NCI-H345 treated with DMSO at 0.1 percent for 48 hours (cell line): ENCODE results near the gene REV3L.
"Not testable (repeated sequence)": the region's sequence is repeated elsewhere in the genome, so short reads cannot be mapped to it uniquely, and the experiment has no call there.

ENCODE experiments used
- DNase-seq: peaks from one replicate; lab custom pipeline; 2025; ENCODE audit not compliant: unreplicated experiment; lab: John Stamatoyannopoulos, UW

Gene REV3L

DNA sequence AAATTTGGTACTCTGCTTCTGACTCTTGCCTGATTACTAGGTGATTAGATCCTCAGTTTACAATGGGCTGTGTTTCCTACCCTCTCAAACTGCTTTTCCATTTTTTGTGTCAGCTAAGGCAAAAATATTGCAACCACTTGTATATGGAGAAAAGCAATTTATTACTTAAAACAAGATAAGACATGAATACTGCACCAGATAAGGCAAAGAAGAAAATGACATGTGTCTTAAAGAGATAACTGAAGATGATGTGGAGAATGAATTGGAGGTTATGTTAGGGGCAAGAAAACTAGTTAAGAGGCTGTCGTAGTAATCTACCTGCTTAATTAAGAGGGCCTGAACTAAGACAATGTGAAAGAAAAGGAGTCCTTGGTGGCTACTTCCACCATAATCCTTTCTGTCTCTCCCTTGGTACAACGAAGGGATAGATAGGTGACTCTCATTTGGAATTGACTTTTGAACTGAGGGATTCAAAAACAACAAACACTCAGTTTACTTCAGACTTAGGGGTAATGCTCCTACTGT is 16.3 kb upstream of the REV3L start:
- DNase-seq = no peak

DNA sequence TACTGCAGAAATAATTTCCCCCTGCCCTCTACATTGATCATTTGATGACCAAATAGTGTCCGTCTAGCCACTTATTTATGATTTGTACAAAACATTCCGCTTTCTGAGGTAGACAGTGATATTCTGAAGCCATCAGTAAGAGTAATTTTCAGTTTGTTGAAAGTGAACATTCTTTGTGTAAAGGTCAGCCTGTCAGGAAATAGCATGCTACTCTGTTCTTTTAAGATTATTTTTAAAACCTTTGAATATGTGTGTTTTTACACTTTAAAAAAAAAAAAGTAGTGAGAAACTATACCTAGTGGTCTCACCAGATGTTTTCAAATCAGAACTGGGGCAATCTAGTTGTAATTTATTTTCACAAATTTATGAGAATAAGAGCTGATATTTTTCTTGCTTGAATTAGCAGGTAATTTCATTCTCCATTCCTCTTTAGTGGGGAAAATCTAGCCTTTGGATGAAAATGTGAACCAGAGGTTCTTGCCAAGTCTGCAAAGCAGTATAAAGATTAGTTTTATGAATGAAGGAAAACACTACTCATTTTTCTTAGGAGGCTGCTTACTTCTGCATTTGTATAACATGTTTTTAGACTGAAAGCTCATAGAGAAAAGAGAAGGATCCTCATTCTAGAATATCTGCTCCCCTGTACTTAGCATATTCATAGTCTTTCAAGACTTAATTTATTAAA is 12.1 kb upstream of the REV3L start:
- no peak for DNase-seq

DNA sequence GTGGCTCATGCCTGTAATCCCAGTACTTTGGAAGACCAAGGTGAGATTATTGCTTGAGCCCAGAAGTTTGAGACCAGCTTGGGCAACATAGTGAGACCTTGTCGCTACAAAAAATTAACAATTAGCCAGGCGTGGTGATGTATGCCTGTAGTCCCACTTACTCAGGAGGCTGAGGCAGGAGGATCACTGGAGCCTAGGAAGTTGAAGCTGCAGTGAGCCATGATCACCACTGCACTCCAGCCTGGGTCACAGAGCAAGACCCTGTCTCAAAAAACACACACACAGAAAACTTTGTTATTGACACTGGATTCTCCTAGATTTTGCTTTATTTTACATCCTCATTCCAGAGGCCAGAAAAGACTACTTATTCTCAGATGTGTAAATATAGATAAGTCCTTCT is 9.5 kb upstream of the REV3L start:
- DNase-seq = no peak

DNA sequence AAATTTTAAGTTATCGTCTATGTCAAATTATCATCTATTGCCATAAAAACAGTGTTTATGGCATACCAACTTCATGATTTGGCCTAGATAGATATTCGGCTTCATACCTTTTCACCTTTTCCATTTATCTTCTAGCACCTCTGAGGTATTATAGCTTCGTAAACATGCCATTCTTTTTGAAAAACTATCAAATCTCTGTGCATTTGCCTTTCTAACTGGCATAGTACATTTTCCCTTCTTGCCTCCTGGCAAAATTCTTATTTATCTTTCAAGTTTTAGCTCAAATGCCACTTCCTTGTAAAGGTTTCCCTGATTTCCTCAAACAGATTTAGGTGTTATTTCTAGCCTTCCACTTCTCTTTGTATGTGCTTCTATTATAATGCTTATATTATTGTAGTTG is 7.0 kb upstream of the REV3L start:
- no peak for DNase-seq

DNA sequence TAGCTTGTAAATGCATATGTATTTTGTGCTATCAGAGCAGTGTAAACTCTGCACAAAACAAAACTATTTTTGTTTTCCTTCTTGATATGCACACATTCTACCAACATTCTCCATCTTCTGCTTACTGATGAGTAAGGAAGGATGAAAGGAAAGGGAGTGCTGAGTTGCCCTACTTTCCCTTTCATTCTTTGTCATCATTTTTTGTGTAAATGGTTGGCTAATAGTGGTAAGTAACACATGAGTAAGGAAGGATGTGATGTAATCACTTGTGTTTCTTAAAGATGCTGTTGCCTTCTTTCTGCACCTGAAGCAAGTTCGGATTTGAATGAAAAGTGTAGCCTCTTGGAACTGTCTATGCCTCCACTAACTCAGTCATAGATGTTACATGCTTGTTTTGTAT is 4.6 kb upstream of the REV3L start:
- DNase-seq = no peak

DNA sequence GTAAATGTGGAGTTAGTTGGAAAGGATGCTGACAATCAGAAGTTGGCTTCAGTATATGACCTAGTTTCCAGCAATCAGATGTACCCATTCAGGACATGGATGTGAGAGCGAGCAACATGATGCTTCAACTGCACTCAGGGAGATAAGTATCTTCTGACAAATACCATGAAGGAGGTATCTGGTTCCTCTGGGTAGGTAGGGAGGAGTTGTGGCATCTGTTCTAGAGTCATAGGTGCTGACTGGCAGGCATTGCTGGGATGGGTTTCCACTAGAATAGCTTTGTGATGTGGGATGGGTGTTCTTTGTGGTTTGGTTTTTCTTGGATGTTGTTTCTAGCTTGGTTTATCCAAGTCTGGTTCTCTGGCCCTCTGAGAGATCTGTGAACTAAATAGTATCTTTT is 3.9 kb upstream of the REV3L start:
- DNase-seq = no peak

DNA sequence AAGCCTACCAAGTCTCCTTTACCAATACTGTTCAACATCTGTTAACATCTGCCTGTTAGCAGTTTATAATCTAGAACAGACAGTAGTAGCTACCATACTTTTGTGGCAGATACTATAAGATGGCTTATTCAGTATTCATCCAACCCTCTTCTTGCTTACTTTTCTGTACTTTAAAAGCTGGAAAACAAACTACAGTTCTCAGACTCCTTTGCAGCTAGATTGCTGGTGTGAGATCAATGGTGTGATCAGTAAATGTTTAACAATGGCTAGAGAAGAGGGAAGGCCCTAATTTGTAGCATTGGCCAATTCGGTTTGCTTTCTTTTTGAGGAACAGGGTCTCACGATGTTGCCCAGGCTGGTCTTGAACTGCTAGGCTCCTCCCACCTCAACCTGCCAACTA is 3.5 kb upstream of the REV3L start:
- no peak for DNase-seq

DNA sequence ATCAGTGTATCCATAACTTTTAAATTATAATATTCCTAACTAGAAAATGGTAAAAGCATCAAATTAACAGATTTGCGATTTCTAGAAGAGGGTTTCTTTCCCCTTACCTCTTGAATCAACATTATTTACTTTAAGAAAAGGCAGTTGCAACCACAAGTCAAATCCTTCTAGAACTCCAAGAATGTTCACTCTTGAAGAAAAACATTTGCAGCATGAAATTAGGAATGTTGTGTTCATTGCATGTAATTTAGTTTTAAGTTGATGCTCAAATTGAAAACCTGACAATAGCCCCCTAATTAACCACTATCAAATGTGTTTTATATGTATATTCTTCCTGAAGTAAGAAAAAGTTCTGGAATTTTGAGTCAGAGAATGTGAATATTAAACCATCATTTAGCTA is 2.3 kb upstream of the REV3L start:
- DNase-seq = no peak

DNA sequence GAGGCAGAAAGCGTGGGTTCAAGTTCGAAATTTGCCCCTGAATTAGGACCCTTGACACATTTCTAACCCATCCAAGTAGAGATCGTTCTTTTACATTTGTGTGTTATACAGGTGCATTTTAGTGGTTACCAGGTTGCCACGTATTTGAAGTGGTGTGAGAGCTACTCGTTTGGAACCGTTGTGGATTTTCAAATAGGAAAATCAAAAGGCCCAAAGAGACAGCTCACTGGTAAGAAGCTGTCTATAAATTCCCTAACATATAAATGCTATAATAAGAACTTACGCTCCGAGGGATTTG is 1.6 kb upstream of the REV3L start:
- DNase-seq = peak; percentile 18

DNA sequence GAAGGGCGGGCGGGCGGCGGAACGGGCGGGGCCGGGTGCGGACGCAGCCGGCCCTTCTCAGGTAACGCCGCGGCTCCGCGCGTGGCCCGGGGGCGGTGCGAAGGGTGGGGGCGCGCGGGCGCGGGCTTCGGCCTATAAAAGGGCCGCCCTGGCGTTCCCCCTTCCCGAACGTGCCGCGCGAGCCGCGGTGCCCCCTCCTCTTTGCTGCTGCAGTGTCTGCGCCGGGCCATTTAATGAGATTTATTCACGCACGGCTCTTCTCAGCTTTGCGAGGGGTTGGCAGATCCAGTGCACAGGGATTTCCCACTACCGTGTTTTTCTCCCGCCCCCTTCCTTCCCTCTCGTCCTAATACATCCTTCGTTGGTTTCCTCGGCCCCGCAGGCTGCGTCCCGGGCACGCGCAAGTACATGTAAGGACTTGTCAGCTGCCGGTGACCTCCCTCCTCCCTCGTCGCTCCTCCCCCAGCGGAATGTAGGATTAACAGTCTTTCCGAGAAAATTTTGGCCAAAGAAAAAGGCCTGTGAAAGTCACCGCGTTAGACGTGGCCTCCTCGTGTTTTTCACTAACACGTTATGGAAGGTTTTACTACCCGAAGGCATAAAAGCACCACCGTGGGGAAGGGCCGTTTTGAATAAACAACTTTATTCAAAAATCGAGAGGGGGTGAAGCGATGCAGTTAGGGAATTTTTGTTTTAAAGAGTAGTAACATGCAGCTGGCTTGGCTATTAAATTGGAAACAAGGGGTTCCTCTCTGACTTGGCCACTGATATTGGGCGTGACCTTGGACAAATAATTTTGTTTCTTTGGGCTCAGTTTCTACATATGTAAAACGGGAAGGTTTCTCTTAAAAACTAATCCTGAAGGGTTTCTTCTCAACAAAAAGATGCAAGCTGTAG is 966 bp upstream of the REV3L start:
- peak; percentile 94 for DNase-seq

DNA sequence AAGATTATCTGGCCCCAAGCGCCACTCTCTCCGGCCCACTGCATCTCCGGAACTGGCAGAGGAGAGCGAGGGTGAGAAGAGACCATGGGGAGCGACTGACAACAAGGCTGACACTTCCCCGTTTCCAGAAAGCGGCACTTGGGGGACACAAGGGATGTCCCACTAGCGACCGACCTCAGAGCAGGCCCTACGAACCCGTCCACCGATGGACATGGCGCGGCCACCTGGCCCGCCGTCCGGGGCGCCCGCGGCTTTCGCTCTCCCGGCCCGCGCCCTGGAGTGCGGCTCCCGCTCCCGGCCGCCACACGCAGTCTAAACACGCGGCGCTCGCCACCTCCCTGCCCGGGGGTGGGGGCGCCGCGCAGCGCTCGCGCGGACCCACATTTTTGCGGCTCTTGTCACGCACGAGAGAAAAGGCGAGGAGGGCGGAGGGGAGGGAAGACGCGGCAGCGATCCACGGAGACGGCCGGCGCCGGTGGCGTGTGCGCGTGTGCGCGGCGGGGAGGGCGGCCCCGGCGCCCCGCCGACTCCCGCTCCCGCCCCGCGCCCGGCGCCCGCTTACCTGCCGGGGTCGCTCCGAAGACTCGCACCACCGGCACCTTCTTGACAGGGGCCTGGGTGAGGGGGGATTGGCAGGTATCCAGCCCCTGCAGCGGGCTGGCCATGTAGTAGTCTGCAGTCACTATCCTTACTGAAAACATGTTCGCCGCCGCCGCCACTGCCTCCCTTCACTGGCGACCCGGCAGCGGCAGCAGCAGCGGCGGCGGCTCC is 645 bp downstream of the REV3L start:
- DNase-seq = no peak

DNA sequence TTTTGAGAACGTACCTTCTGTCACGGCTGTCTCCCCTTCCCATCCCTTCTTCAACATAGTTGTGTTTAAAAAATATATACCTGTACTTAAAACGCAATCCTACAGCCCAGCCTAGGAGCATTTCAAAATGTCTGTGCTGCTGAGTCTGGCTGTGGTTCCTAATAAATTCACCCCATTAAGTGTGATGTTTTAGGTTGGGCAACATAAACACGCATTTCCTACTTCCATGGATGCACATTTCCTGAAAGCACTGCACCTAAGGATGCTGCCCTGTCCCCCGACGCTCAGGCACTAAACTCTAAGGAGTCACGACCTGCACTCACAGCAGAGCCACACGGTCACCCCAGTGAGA is 1.2 kb downstream of the REV3L start:
- no peak for DNase-seq

DNA sequence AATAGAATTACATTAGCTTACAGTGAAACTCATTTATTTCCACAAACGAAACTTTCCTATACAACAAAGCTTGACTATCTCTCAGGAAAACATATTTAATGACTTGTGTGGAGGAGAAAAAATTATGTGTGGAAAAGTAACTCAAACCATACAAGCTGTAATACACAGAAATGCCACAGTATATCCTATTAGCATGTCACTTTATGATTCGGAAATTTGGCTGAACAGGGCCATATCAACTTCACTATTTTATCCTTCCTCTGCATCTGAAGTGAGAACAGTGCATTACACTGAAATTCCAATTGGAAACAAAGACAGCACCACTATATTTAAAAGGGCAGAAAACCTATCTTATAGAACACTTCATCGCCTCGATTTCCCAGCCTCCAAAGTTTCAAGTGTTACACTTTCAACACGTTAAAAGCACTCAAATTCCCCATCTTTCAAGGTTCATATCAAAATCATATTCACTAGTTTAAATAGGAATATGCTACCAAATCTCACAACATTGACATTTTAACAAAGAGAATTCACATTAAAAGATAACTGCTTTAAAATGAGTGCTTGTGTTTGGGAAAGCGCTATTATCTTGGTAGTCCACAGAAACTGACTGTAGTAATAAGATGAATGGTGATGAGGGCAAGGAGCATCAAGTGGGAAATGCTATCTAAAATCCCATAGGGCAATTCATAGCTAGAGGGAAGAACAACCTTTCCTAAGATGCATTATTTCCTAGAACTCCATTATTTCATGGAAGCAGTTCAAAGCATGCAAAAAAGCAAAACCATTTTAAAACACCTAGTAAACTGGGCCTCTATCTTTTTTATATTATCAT is 1.8 kb downstream of the REV3L start:
- peak; percentile 32 for DNase-seq

DNA sequence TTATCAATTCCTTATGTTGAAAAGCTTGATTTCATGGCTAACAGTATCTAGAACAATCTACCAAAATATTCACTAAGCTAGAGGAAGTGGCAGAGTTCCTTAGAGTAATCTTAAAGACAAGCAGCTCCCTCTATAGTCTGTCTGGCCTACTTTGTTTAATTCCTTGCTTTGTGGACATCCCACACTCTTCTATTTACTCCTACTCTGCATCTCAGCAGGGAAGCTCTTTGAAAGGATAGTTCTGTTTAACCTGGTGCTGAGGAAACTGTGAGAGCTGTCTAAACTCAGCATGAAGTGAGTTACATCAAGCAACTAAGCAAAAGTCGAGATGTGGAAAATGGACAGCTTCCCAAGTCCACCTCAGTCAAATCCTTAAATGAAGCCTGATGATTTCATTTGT is 4.3 kb downstream of the REV3L start:
- peak; percentile 88 for DNase-seq

DNA sequence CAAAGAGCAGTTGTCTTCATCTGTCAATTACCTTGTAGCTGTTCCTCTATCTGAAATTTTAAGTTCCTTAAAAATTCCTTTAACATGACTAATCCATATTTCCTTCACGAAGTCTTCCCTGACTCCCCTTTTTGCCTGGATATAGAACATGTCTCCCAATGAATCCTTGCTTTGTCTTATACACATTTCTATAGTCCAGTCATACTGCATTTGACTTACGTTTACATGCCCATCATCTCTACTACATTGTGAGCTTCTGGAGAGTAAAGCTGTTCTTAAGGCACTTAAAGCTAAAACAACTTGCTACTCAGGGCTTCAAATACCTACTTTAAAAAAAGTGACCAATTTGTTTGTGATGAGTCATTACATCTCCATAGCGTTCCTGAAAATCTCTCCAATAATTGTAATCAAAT is 4.9 kb downstream of the REV3L start:
- no peak for DNase-seq

DNA sequence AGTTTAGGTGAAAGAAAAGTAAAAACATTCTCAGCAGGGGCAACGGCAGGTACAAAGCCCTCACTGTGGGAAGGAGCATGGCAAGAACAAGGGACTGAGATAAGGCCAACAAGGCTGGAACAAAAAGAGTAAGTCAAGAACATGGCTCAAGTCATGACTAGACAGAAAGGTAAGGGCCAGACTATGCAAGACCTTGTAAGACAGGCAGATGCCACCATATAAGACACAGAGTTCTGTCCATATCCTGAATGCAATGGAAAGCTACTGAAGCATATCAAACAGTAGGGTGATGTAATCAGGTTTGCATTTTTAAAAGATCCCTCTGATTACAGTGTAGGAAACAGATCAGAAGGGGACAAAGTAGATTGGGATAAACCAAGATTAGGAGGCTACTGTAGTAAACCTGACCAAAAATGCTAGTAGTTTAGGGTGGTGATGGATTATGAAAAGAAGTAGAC is 5.5 kb downstream of the REV3L start:
- DNase-seq = no peak

DNA sequence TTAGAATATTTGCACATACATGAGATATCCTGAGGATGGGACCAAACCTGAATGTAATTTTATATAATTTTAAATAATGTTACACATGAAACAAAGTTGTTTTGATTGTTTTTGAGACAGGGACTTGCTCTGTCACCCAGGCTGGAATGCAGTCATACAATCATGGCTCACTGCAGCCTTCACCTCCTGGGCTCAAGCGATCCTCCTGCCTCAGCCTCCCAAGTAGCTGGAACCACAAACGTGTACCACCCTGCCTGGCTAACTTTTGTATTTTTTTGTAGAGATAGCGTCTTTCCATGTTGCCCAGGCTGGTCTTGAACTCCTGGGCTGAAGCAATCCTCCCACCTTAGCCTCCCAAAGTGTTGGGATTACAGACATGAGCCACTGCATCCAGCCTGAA is 7.0 kb downstream of the REV3L start:
- DNase-seq = not testable (repeated sequence)

DNA sequence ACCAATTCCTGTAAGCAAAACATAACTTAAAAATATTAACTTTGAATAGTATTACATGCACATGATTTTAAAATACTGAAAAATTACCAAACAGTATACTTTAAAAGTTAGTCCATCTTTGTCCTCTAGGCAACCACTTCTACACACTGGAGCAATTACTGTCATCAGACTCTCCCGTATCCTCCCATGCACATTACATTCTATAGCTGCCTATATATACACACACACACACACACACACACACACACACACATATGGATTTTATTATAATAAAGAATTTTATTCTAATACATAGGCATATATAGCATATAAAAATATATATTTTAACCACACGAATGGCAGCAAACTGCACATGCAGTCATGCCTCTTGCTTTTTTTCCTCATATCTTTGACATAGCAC is 8.2 kb downstream of the REV3L start:
- no peak for DNase-seq

DNA sequence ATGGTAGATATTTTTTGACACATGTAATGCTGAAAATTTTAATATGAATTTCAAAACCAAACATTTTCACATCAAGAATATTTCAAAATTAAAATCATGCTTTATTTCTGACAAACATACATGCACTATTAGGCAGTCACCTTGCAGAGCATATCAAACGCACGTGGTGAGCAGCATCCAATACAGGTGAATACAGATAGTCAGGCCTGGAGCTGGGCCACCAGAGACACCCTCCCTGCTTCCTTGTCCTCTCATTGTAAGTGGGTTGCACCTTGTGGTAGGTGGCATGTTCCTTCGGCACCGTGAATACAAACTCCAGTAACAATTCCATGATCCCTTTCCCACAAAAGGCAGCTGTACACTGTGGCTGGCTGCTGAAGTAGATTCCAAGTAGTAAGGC is 8.9 kb downstream of the REV3L start:
- DNase-seq = no peak

DNA sequence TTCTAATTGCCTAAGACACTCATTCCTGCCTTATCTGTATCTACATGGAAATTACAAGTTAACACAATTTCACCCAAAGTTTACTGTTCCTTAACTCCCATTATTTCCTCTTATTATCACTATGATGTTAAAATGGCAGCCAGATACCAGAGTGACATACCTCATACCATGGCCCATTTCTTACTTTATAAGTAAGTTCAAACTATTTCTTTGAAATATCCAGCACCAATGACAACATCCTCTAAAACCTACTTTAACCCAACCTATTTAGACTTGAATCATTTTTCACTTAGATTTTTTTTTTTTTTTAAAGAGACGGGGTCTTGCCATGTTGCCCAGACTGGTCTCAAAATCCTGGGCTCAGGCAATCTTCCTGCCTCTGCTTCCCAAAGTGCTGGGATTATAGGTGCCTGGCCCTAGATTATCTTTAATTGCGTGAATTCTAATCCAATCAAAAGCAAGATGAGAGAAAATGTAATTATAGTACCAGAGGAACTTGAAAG is 10.0 kb downstream of the REV3L start:
- DNase-seq = no peak

DNA sequence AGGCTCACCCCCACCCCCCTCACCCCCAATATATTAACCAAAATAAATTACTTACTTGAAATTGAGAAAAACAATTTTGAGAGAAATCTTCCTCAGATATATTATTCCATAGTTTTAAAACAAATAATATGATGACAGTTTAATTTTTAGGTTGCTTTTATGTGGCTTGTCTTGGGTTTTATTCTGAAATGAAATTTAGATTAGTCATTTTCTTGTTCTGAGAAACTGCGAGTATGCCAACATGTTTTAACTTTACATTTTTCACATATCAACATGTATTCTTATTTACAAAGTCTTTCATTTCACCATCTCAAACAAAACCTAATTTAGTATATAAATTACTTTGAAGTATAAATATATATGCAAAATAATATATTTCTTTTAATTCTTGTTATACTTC is 11.1 kb downstream of the REV3L start:
- DNase-seq = no peak
